Thyroid gland (tissue), 4 donors: ENCODE measurements around the gene FAM53A. TPM values are rescaled to one million over a fixed set of nuclear protein-coding genes. Genes with fewer than 3 reads are reported as not detected.

Source experiments
- DNase-seq, 2 donors: peaks; one replicate each; pipeline ENCODE4 v3.0.0-alpha.2; 2019
- H3K27ac ChIP-seq, 3 donors: fragments of 200-600 bp; sonication (generic); 1 replicate in 2 of 3; 2 replicates in 1 of 3; pipeline ENCODE4 v1.5.1; 2016 to 2019; ENCODE audit warnings: mild to moderate bottlenecking in 1 of 3, moderate library complexity in 1 of 3
- H3K27me3 ChIP-seq: fragments of 200-600 bp; sonication (generic); one replicate; pipeline ENCODE4 v1.5.1; 2019
- H3K36me3 ChIP-seq, 2 donors: fragments of 200-600 bp; sonication (generic); one replicate each; pipeline ENCODE4 v1.5.1; 2016 to 2019
- H3K4me1 ChIP-seq, 2 donors: fragments of 200-600 bp; sonication (generic); one replicate each; pipeline ENCODE4 v1.5.1; 2017 to 2019
- H3K4me3 ChIP-seq, 3 donors: fragments of 200-600 bp; sonication (generic); replicated peaks in 1 of 3; 1 replicate in 2 of 3; 2 replicates in 1 of 3; pipeline ENCODE4 v1.5.1; 2016; ENCODE audit warnings: mild to moderate bottlenecking in 1 of 3
- H3K9me3 ChIP-seq: fragments of 200-600 bp; sonication (generic); one replicate; pipeline ENCODE4 v1.5.1; 2017
- CTCF ChIP-seq, 6 experiments: fragments of 200-600 bp in 3 of 6; fragments of 450-650 bp in 3 of 6; sonication (generic) in 3 of 6; IDR thresholded peaks; one replicate each; pipeline ENCODE4 v1.5.1; 2016 to 2019; ENCODE audit warnings: antibody characterized with exemption in 6 of 6, mild to moderate bottlenecking in 2 of 6, inconsistent platforms in 1 of 6, moderate library complexity in 1 of 6
- POLR2A ChIP-seq, 2 donors: fragments of 450-650 bp; IDR thresholded peaks; one replicate each; pipeline ENCODE4 v1.6.1; 2017; ENCODE audit warnings: antibody characterized with exemption in 2 of 2, mild to moderate bottlenecking in 2 of 2, moderate library complexity in 1 of 2
- WGBS, 2 donors: methylation state at CpG; one replicate each; pipeline ENCODE4 v1.1.5; 2017; 5-methylcytosine and 5-hydroxymethylcytosine counted together
- intact Hi-C: fragments of 100-400 bp; cut with DNase I; formaldehyde crosslinking; loops from one replicate; pipeline ENCODE4 v1.15.1; 2023
- total RNA-seq, 4 donors: library from RNA; depleted of rRNA; stranded (reverse); fragments of >200 nt; gene quantifications; one replicate each; pipeline ENCODE4 v1.2.3, GENCODE V29; 2016

The FAM53A gene
- total RNA-seq, 4 donors from 2014 or later, result 17.5 to 34.9 (median 21.7) TPM

- no peak for DNase-seq
- no peaks in the 10 kb centered on the region for H3K9me3 ChIP-seq
- TF ChIP-seq POLR2A (IDR thresholded peaks at IDR 0.05), result no peak
- TF ChIP-seq CTCF (IDR thresholded peaks at IDR 0.05), result no peak
- intact Hi-C loops, result no loop called here
- H3K27ac ChIP-seq, result no peak overlapping the region
- H3K4me3 ChIP-seq, result no peak overlapping the region
- no peaks in the 10 kb centered on the region for H3K4me1 ChIP-seq
- 68 to 75% methylated on average over 6 to 7 of the region's 7 CpGs for WGBS, 2 donors
- no peaks in the 10 kb centered on the region for H3K36me3 ChIP-seq
- H3K27me3 ChIP-seq, result no peaks in the 10 kb centered on the region
Measured at GRCh38 chr4:1633993-1634392, 50.1 kb downstream of the FAM53A start.

- Histone ChIP-seq H3K27me3 (no peaks in the 10 kb centered on the region), H3K27ac (no peak overlapping the region), H3K4me1 (no peaks in the 10 kb centered on the region), H3K36me3 (no peaks in the 10 kb centered on the region), H3K9me3 (no peaks in the 10 kb centered on the region), H3K4me3 (no peak overlapping the region)
- TF ChIP-seq POLR2A (IDR thresholded peaks at IDR 0.05) (no peak), CTCF (IDR thresholded peaks at IDR 0.05) (no peak)
- no peak for DNase-seq
- intact Hi-C loops, result no loop called here
- WGBS, 2 donors, result 85 to 88% methylated on average over 32 of the region's 32 CpGs
Measured at GRCh38 chr4:1632109-1633104, 51.7 kb downstream of the FAM53A start.

GRCh38 chr4:1631136-1631535, 53.0 kb downstream of the FAM53A start:
- TF ChIP-seq POLR2A (IDR thresholded peaks at IDR 0.05) (no peak), CTCF (IDR thresholded peaks at IDR 0.05) (no peak)
- intact Hi-C loops, result no loop called here
- H3K27me3 ChIP-seq, result no peaks in the 10 kb centered on the region
- 82 to 89% methylated on average over 8 to 9 of the region's 9 CpGs for WGBS, 2 donors
- H3K27ac ChIP-seq, result no peak overlapping the region
- no peak for DNase-seq
- H3K9me3 ChIP-seq, result no peaks in the 10 kb centered on the region
- no peak overlapping the region for H3K4me3 ChIP-seq
- no peaks in the 10 kb centered on the region for H3K4me1 ChIP-seq
- no peaks in the 10 kb centered on the region for H3K36me3 ChIP-seq

- 92 to 95% methylated on average over 16 to 17 of the region's 19 CpGs for WGBS, 2 donors
- DNase-seq, result no peak
- intact Hi-C loops, result no loop called here
Measured at GRCh38 chr4:1630266-1630665, 53.8 kb downstream of the FAM53A start.

More at GRCh38 chr4:1630266-1630665, 53.8 kb downstream of the FAM53A start:
- H3K4me3 ChIP-seq, result no peak overlapping the region
- no peaks in the 10 kb centered on the region for H3K27me3 ChIP-seq
- no peak overlapping the region for H3K27ac ChIP-seq
- H3K4me1 ChIP-seq, result no peaks in the 10 kb centered on the region
- H3K36me3 ChIP-seq, result no peaks in the 10 kb centered on the region
- H3K9me3 ChIP-seq, result no peaks in the 10 kb centered on the region
- TF ChIP-seq POLR2A (IDR thresholded peaks at IDR 0.05) (no peak), CTCF (IDR thresholded peaks at IDR 0.05) (no peak)
